Choroid plexus epithelial cell (primary cell): ENCODE measurements around the gene MFAP2.

Source experiments
- DNase-seq: peaks from one replicate; pipeline ENCODE4 v3.0.0-alpha.2; 2010; ENCODE audit warnings: low read depth
- H3K4me3 ChIP-seq: 2 replicates; pipeline ENCODE4 v1.5.1; 2011; ENCODE audit warnings: low read depth, mild to moderate bottlenecking, control low read depth, low read length, moderate library complexity
- CTCF ChIP-seq: conservative IDR thresholded peaks from 2 replicates; pipeline ENCODE4 v1.5.1; 2011; ENCODE audit warnings: low read depth, mild to moderate bottlenecking, control low read depth, inconsistent platforms, low read length, moderate library complexity

The MFAP2 gene

GRCh38 chr1:17013491-17014320 is 33.3 kb upstream of the MFAP2 start:
- no peak for DNase-seq
- no peak for TF ChIP-seq CTCF
- no peak overlapping the region for H3K4me3 ChIP-seq

DNA sequence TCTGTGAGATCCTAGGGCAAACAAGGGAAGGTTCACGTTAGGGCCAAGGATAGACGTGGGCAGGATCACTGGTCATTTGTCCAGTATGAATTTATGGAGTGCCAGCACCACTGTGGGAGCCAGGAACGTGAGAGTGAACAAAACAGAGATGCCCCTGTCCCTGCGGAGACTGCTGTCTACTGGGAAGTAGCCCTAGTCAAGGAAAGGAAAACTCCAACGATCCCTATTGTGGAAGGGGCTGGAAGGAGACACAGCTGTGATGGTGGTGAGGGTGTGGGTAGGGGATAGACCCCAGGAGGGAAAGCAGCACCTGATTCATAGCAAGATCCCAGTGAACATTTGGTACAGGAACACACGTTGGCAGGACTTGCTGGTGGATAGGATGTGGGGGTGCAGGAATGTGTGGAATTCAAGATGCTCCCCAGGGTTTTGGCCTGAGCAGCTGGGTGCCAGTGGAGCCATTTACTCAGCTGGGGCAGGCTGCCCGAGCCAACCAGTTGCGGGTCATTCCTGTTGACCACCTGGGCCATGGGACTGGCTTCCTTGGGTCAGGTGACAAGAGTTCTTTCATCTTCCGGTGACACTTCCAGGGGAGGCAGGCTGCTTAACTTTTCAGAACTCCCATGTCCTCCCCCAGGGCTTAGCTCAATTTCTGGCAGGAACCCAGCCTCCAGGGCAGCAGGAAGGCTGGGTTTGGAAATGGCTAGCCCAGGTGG is 32.5 kb upstream of the MFAP2 start:
- no peak for TF ChIP-seq CTCF
- peak; percentile 69 for DNase-seq
- H3K4me3 ChIP-seq: no peak overlapping the region

DNA sequence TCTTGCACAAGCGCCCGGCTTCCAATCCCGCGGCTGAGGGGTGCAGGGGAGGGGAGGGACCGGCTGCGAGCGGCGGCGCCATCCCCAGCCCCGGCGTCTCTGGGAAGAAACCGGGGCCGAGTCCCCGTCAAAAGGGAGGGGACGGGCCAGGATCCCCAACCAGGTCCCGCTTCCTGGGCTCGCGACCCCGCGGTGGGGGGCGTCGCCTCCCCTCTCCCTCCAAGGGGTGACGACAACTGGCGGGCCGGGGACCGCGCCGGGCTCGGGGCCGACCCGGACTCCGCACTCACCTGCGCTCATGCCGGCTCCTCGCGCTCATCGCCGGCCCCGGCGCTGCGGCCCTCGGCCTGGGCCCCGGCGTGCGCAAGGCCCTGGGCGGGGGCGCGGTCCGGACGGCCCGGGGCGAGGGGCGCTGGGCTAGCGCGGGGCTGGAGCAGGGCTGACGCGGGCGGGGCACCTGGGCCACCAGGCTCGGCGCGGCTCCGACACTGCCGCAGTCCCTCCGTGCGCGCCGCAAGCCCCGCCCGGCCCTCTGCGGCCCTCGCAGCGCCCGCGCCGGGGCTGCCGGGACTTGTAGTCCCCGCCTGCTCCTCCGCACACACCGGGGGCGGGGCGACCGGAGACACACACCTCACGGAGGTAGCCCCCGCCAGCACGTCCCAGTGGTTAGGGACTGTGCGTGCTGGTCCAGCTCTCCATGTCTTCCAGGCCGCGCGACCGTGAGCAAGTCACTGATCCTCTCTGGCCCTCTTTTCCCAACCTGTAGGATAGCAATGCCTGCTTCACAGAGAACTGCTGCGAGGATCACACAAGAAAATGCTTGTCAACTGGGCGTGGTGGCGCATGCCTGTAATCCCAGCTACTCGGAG is 31.3 kb upstream of the MFAP2 start, which contains the start of gene ATP13A2:
ATP13A2 (minus strand) TSS at position 490 of the 869 bp plus-strand sequence; CDS start at position 300, 190 bp downstream.
- peak; percentile 69 for DNase-seq
- TF ChIP-seq CTCF: no peak
- H3K4me3 ChIP-seq: peak within 1 kb of the TSS; percentile 76

GRCh38 chr1:17011092-17011438 is 30.6 kb upstream of the MFAP2 start:
- no peak for TF ChIP-seq CTCF

GRCh38 chr1:17009706-17010105 is 29.3 kb upstream of the MFAP2 start:
- no peak for TF ChIP-seq CTCF
- no peak for DNase-seq
- H3K4me3 ChIP-seq: no peak overlapping the region

More at GRCh38 chr1:17011092-17011438, 30.6 kb upstream of the MFAP2 start:
- DNase-seq: no peak
- peak overlapping the region; percentile 76 for H3K4me3 ChIP-seq

DNA sequence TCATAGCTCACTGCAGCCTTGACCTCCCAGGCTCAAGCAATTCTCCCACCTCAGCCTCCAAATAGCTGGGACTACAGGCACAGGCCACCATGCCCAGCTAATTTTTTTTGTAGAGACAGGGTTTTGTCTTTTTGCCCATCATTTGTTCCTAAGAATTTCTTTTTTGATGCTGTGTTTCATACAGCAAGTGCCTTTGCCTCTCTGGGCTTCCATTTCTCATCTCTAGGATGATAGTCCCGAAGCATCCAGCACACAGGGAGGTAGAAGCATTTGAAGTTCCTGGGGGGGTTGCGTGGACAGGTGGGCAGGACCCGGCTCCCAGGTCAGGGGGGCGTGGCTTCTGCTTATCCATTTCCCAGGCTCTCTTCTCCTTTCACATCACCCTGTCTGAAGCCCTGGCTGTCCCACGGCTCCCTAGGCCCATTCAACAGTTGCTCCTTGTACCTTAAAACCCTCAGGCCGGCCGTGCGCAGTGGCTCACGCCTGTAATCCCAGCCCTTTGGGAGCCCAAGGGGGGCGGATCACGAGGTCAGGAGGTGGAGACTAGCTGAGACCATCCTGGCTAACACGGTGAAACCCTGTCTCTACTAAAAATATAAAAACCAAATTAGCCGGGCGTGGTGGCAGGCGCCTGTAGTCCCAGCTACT is 27.9 kb upstream of the MFAP2 start:
- H3K4me3 ChIP-seq: no peak overlapping the region
- TF ChIP-seq CTCF: no peak
- no peak for DNase-seq
